ENCODE results near the gene CACNA2D4. TPM values are rescaled to one million over a fixed set of nuclear protein-coding genes. Genes with fewer than 3 reads are reported as not detected.

CACNA2D4 gene
- total RNA-seq, 1 experiment from 2014 or later, result 1.7 TPM

- Histone ChIP-seq H4K20me1 (ENCODE audit: insufficient read depth) (no peaks in the 10 kb centered on the region), H3K9ac (ENCODE audit: low read length) (no peak overlapping the region), H2AFZ (ENCODE audit: low read depth, low read length, poor library complexity, severe bottlenecking) (no peak overlapping the region), H3K9me2 (ENCODE audit: insufficient read depth) (no peaks in the 10 kb centered on the region), H3K36me3 (ENCODE audit: control insufficient read depth in 1 of 2, insufficient read depth in 2 of 2, low read length in 2 of 2) (no peaks in the 10 kb centered on the region), H3K27me3 (ENCODE audit: insufficient read depth, low read length) (peaks cover 20% of the 10 kb centered on the region; the same call in 1 of the 2 replicates), H3K9me3 (ENCODE audit: control insufficient read depth in 1 of 2, insufficient read depth in 1 of 2, low read depth in 1 of 2, low read length in 2 of 2) (no peaks in the 10 kb centered on the region), H3K79me2 (ENCODE audit: insufficient read depth, low read length) (no peaks in the 10 kb centered on the region), H3K4me3 (replicated peaks in 1 of 2; ENCODE audit: low read depth in 1 of 2, low read length in 2 of 2) (no peak overlapping the region), H3K27ac (ENCODE audit: low read depth, low read length) (no peak overlapping the region), H3K4me2 (ENCODE audit: low read length) (no peak overlapping the region), H3K4me1 (ENCODE audit: control insufficient read depth in 1 of 2, insufficient read depth in 2 of 2, low read length in 2 of 2) (no peaks in the 10 kb centered on the region)
- POLR2A ChIA-PET, result no interaction called here
- RAD21 ChIA-PET (ENCODE audit: low non-redundant PET in 1 of 2, low total read pairs in 2 of 2, uncharacterized antibody in 2 of 2, unreplicated experiment in 2 of 2), result no interaction called here
- BruUV-seq (replicated peaks), result no TSS peak
- CTCF ChIA-PET, result no interaction called here
- no peak for DNase-seq (ENCODE audit: low read depth, low spot score)
- intact Hi-C loops (cut with micrococcal nuclease), result no loop called here
- TF ChIP-seq FOSL1 (IDR thresholded peaks at IDR 0.05; ENCODE audit: low read depth) (no peak), EZH2phosphoT487 (IDR thresholded peaks at IDR 0.05; ENCODE audit: borderline replicate concordance) (no peak), CTCF (IDR thresholded peaks at IDR 0.05 in 2 of 3, conservative IDR thresholded peaks at IDR 0.05 in 1 of 3; ENCODE audit: borderline replicate concordance in 1 of 3, insufficient read depth in 1 of 3, low read depth in 2 of 3, low read length in 2 of 3) (no peak), MAX (IDR thresholded peaks at IDR 0.05) (no peak), POLR2AphosphoS5 (IDR thresholded peaks at IDR 0.05; ENCODE audit: low read depth, low read length) (no peak), SRF (IDR thresholded peaks at IDR 0.05; ENCODE audit: low read depth) (no peak), REST (IDR thresholded peaks at IDR 0.05; ENCODE audit: low read depth) (no peak), ATF3 (IDR thresholded peaks at IDR 0.05) (no peak)
- ATAC-seq, result no peak
These were observed 42.4 kb downstream of the CACNA2D4 start for GRCh38 chr12:1876086-1876485.
